GM18502 (cell line): ENCODE data around the gene ZNF211.

Experiments used
- ATAC-seq: cut with Tn5 transposase; IDR thresholded peaks from one replicate; pipeline ENCODE4 v1.9.1; 2021; ENCODE audit warnings: mild to moderate bottlenecking; ENCODE audit not compliant: unreplicated experiment, poor library complexity

The ZNF211 gene

DNA sequence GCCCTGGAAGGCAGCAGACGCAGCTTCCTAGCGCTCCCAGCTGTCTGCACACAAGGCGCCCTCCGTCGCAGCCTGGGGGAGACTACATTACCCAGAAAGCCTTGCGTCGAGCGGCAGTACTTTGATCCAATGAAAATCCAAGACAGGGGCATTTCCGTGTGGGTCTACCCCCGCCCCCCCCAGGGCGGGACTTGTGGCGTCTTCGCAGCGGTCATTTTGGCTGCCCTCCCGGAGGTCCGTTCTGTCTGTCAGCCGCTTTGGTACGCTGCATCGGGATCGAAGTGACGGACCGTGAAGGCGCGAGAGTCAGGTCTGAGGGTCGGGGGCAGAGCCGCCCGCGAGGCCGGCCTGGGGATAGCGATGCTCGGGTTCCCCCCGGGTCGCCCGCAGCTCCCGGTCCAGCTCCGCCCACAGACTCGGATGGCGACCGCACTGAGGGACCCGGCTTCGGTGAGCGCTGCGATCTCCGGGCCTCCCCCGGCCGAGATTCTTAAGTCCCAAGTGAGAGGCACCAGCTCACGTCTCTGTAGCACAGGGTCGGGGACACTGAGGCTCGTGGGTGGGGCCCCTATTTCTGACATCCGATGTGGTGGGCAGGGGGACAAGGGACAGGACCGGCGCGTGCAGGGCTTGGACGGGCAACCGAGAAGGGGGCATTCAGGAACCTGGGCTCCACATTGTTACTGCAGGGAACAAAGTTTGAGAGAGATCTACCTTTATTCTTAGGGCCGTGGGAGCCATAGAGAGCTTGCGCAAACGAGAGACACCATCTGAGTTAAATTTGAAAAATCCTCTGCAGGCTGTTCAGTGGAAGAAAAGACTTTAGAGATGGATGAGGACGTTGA lies at the start of gene ZNF211:
ZNF211 (plus strand) TSS at position 182 of the 845 bp plus-strand sequence; CDS start at position 361, 179 bp downstream.
- peak; percentile 96 for ATAC-seq

DNA sequence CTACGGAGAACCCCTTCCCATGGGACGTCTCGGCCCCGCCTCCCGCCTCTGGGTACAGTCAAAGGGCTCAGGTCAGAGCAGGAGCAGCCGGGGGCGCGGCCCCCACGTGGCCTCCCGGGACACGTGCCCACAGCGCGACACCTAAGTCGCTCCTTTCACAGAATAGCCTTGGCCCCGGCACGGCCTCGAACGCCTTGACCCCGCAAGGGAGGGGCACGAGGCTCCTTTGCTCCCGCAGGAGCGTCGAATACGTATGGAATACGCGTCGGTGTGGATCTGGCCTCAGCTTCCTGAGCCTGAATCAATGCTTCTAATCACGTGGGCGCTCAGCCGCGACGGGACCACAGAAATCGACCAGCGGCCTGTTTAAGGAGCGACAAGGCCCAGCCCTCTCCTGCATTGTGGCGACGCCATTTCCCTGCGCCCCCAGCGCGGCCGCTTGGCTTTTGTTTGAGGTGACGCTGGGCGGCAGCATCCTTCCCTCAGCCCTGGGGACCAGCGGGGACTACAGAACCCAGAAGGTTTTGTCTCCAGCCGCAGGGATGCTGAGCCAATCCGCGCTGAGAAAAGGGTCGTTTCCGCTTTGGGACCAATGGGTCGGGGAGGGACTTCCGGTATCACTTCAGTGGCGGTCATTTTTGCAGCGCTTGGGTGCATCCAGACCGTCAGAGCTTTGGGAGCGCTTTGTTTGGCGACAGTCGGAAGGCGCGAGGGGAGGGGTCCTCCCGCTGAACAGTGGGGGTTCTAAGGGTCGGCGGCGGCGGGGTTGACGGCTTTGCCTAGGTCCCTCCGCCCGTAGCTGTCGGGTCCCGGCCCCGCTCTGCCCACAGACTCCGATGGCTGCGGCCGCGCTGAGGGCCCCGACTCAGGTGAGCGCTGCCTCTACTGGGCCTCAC lies 49.2 kb upstream of the ZNF211 start, which contains the start of gene ZIK1:
ZIK1 (plus strand) TSS at position 625 of the 896 bp plus-strand sequence; CDS start at position 837, 212 bp downstream.
- peak; percentile 86 for ATAC-seq

DNA sequence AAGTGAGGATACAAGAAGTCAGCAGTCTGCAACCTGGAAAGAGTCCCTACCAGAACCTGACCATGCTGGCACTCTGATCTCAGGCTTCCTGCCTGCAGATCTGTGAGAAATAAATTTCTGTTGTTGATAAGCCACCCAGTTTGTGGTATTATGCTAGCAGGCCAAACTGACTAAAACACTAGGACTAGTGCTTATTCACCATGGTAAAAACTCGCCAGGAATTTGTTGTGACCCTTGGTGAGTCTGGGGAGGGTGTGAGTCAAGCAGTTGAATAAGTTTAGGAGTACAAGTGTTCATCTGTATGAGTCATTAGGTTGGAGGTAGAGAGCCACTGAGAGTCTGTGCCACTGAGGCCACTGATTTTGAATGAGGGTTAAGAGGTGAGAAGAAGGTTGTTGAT lies 45.4 kb upstream of the ZNF211 start:
- ATAC-seq = no peak

DNA sequence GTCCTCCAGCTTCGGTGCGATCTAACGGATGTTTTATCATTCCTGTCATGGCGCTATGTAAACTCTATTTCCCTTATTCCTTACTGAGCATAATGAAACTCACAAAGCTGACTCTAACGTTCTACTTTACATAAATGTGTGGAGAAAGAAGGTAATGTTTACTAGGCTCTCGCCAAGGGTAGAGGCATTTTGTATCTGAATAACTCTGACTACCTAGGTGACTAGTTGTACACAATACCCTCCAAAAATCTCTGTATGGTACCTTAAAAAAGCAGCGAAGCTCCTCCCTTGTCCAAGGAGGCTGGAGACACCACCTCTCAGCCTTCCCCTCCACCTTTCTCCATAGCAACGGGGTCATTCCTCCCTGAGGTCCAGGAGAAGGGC lies 33.6 kb upstream of the ZNF211 start:
- peak; percentile 26 for ATAC-seq

DNA sequence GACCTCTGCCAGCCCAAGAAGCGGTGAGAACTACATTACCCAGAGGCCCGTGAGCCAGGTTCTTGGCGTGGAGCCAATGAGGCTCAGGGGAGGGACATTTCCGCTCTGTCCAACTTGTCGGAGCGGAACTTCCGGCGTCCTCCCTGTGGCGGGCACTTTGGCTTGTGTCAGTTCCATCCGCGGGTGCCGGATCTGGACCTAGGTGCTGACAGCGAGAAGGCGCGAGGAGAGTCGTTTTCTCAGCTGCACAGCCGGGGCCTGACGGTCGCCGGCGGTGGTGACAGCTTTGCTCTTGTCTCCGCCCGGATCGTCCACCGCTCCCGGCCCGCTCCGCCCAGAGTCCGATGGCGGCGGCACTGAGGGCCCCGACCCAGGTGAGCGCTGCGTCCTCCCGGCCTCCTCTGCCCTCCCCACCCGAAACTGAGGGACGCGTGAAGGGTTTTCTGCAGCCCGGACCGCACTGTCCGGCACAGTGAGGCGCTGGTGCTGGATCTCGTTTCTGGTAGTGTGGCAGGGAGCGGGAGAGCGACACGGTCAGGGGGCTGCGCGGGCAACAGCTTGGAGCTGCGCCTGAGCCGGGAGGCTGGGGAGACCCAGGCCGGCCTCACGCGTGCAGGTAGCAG lies 33.1 kb upstream of the ZNF211 start, which contains the start of gene ZNF530:
ZNF530 (plus strand) TSS at position 125 of the 623 bp plus-strand sequence. CDS start 4,461 bp downstream, outside the sequence.
- ATAC-seq = peak; percentile 93

DNA sequence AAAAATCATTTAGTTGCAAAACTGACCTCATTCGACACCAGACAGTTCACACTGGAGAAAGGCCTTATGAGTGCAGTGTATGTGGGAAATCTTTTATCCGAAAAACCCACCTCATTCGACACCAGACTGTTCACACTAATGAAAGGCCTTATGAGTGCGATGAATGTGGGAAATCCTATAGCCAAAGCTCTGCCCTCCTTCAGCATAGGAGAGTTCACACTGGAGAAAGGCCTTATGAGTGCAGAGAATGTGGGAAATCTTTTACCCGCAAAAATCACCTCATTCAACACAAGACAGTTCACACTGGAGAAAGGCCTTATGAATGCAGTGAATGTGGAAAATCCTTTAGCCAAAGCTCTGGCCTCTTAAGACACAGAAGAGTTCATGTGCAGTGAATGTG lies 26.0 kb upstream of the ZNF211 start:
- ATAC-seq = no peak

DNA sequence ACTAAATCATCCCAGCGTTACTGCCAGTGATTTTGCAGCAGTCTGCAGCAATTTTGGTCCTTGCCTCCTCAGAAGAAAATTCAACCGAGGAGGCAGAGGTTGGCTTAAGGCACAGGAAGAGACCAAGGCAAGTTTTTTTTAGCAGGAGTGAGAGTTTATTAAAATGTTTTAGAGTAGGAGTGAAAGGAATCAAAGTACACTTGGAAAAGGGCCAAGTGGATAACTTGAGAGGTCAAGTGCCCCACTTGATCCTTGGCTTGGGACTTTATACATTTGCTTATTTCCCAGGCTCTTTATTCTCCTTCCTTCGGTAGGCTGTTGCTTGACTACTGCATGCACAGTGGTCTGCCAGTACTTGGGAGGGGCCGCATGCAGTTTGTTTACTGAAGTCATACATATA lies 21.9 kb upstream of the ZNF211 start:
- ATAC-seq = no peak

DNA sequence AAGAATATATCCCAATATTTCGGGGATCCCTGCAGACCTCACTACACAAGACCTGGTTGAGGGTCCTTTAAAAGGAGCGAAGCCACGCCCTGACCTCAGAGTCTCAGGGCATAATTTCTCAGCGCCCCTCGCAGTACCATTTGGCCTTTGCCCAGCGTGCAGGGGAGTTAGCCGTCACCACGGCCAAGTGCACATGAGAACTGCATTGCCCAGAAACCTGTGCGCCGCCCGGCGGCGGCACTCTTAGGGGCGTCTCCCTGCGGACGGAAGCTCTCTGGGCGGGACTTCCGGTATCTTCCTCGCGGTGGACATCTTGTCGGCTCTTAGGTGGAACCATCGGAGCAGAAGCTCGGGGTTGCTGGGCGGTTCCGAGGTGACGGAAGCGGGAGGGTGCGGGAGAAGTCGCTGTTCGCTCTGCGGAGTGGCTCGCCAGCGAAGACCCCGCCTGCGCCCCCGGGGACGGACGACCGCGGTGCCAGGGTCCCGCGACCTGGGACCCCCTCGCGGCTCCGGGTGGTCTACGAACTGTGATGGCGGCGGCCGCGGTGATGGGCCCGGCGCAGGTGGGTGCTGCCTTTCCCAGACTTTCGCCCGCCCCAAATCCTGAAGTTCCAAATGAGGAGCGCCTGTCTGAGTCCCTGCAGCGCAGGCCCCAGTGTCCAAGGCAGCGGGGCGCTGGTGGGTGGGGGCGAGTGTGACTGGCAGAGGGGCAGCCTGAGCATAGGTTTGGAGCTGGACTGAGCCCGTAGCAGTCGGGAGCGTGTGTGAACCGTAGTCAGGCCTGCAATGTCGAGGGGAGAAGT lies 18.8 kb upstream of the ZNF211 start, which contains the start of gene ZNF134:
ZNF134 (plus strand) TSS at position 302 of the 803 bp plus-strand sequence. CDS start 5,227 bp downstream, outside the sequence.
- ATAC-seq = peak; percentile 96

DNA sequence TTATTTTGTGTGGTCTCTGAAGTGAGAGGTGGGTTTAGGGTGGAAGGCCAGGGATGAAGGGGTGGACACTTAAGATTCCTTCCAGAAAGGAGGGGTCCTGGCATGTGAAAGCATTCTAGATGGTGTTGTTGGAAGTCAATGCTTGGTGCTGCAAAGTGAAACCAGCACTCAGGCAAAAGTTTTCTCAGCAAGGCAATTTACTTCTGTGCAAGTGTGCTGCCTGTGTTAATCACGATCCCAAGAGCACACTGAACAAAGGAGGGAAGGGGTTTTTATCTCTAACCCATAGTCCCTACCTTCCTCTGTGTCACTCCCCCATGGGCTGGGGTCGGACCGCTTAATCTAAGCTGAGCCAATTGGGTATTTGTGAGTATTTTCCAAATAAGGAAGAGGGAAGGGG lies 17.6 kb upstream of the ZNF211 start:
- ATAC-seq = no peak

DNA sequence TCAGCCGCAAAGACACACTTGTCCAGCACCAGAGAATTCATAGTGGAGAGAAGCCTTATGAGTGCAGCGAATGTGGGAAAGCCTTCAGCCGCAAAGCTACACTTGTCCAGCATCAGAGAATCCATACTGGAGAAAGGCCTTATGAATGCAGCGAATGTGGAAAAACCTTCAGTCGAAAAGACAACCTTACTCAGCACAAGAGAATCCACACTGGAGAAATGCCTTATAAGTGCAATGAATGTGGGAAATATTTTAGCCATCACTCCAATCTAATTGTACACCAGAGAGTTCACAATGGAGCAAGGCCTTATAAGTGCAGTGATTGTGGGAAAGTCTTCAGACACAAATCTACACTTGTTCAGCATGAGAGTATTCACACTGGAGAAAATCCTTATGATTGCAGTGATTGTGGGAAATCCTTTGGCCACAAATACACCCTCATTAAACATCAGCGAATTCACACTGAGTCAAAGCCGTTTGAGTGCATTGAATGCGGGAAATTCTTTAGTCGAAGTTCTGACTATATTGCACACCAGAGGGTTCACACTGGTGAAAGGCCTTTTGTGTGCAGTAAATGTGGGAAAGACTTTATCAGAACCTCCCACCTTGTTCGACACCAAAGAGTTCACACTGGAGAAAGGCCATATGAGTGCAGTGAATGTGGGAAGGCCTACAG lies 12.2 kb upstream of the ZNF211 start:
- ATAC-seq = no peak

DNA sequence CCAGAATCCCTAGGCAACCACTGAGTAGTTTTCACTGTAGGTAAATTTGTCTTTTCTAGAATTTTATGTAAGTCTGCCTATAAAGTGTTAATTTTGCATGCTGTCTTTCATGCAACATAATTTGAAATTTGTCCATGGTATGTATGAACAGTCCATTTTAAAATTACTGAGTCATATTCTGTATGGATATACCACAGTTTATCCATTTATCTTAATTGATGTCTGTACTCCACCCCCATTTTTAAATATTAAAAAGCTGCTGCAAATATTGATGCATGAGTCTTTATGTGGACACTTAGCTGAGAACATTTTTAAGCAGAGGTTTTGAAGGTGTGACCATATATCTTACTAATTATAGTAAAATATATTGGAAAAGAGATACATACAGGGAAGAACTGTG lies 9.9 kb upstream of the ZNF211 start:
- ATAC-seq = no peak

DNA sequence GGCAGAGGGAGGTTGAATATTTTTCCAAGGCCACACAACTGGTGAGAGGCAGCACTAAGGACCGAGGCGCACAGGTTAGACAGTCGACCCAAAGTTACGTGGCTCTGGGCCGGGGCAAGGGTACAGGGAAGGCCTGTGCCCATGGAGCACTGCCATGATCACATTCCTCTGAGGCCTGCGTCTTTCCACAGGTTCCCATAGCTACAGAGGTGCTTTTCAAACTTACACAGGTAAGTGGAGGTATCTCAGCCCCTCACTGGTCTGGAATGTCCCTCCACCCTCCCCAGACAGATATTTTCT lies 814 bp downstream of the ZNF211 start:
- no peak for ATAC-seq

DNA sequence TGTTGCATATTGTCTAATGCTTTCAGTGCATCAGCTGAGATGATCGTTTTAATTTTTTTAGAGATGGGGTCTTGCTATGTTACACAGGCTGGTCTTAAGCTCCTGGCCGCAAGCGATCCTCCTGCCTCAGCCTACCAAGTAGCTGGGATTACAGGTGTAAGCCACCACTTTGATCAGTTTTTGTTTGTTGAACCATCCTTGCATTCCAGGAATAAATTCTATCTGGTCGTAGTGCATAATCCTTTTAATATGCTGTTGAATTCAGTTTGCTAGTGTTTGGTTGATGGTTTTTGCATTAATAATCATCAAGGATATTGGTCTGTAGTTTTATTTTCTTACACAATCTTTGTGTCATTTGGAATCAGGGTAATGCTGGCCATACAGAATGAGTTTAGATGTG lies 4.4 kb downstream of the ZNF211 start:
- no peak for ATAC-seq

DNA sequence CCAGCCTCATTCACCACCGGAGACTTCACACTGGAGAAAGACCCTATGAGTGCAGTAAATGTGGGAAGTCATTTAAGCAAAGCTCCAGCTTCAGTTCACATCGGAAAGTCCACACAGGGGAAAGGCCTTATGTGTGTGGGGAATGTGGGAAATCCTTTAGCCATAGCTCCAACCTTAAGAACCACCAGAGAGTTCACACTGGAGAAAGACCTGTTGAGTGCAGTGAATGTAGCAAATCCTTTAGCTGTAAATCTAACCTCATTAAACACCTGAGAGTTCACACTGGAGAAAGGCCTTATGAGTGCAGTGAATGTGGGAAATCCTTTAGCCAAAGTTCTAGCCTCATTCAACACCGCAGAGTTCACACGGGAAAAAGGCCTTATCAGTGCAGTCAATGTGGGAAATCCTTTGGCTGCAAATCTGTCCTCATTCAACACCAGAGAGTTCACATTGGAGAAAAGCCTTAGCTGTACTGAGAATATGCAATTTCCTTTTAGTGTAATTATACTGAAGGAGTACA lies 8.8 kb downstream of the ZNF211 start:
- no peak for ATAC-seq

DNA sequence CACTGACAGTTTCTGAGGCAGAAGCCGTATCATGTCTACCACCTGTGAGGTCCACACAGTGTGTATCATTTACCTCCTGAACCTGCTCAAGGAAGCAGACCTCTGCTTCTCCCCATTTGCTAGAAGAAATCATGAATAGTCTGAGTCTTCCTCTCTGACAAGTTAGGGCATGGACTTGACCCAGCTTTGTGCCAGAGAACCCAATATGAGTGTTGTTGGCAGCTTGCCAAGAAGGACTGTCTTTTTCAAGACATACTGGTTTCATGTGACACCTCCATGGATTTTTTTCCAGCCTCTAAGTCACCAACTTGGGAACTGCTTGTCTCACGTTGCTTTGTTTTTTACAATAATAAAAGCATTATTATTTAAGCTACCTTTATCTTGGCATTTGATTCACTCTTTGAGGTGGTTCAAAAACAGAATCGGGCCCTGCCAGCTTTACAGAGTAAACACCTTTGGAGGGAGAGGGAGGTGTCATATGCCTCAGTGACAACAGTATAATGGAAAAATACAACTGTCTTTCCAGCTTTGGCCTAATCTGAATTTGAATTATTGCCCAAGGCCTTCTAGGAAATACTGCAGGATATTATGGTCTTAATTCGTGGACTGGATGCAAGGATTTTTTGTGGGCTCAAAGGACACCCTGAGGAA lies 9.6 kb downstream of the ZNF211 start:
- no peak for ATAC-seq

DNA sequence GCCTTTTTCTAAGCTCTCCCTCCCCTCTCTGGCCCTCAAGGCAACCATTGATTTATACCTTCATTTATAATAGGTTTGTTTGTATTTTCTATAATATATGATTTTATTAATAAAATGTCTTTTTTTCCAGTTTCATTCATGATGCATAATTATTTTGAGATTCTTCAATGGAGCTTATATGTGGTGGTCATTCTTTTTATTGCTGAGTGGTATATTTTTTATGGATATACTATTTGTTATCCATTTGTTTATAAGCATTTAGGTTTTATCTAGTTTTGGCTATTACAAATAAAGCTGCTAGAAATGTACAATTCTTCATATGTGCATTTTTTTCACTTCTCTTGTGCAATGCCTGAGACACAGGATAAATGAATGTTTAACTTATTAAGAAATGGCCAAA lies 10.8 kb downstream of the ZNF211 start:
- ATAC-seq = no peak

DNA sequence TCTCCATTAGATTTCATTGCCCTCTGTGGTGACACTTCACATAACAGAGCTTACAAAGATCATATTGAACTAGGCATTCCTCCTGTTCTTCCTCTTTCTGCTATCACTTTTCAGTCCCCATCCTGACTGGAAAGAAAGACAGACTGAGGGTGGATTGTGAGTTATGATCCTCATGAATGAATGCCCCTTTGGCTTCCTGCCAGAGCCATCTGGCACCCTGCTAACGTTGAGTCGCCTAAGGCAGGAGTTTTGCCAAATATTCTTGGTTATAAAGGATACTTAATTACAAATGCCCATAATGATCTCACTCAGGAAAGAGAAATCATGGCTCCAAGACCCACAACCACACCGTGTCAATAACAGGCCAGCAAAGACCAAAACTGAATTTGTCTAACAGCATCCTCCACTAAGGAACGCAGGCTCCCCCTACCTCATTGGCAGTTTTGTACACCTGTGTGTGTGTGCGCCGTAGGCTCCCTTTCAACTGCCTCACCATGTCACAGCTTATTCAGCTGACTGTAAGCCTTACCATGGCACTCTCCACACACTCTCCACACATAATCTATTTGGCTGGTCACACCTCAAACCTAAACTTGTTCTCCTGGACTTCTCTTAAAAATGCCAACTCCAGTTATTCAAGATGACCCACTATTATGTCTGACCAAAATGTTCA lies 15.5 kb downstream of the ZNF211 start:
- no peak for ATAC-seq

DNA sequence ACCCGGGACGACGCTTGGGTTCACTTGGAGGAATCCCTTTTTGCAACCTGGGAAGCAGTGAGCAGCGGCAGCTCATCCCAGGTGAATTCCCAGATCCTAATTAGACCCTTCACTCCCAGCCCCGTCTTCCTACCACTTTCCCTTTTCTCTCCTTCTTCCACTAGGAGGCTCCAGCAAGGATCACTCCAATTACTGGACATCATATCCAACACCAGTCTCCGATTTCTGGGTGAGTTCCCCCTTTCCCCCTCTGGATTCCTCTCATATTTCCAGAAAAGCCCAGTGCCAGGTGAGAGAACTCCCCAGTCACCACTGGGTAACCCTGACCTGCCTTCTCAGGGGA lies 18.7 kb downstream of the ZNF211 start:
- ATAC-seq = no peak
